ENCODE data around the gene TP53BP2. TPM values are rescaled to one million over a fixed set of nuclear protein-coding genes. Genes with fewer than 3 reads are reported as not detected.

The TP53BP2 gene
- total and polyA plus RNA-seq, 10 of the 15 experiments (the other 5 are each of a cell fraction or from before 2014, with no cell fraction given), result 1.6 to 13.7 (median 5.6) TPM

DNA sequence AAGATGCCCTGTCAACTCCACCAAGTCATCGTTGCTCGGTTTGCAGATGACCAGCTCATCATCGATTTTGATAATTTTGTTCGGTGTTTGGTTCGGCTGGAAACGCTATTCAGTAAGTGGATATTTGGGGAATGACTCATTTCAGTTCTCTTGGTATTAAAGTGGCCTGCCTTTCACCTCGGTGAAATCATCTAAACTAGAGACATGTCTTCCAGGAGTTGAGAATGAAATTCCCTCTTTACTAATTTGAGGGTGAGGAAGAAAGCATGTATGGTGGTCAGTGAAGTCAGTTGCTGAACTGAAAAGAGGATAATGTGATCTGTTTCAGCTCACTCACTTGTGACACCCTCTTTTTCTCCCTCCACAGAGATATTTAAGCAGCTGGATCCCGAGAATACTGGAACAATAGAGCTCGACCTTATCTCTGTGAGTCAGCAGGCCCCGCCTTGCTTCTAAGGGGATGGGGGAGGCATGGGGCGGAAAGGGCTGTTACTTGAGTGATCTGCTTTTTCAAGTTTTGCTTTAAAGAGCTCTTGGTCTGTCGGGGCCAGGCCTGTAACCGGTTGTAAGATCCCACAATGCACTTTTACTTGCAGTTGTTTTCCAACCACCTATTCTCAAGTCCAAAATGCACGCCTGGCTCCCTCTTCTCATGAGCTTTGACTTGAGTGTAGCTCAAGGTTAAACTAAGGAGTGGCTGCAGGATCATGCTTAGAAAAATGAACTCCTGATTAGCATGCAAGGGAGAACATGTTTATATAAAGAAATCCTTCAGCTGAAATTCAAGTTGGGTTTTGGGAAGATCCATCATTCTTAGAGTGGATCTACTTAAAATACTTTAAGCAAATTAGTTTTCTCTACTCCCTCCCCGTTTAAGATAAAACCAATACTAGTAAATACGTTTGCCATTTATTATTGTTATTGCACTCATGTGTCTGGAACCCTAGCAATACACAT, 73.7 kb downstream of the TP53BP2 start (continued):
- TF ChIP-seq YY1 (IDR thresholded peaks at IDR 0.05; ENCODE audit: low read depth, low read length), result no peak
- peak; percentile 45; the same call in 1 of the 2 replicates for TF ChIP-seq ATF7 (IDR thresholded peaks at IDR 0.05; ENCODE audit: low read depth)
- peak; percentile 65 for TF ChIP-seq RUNX3 (IDR thresholded peaks at IDR 0.05; ENCODE audit: low read length)
- TF ChIP-seq, protein P1, sequence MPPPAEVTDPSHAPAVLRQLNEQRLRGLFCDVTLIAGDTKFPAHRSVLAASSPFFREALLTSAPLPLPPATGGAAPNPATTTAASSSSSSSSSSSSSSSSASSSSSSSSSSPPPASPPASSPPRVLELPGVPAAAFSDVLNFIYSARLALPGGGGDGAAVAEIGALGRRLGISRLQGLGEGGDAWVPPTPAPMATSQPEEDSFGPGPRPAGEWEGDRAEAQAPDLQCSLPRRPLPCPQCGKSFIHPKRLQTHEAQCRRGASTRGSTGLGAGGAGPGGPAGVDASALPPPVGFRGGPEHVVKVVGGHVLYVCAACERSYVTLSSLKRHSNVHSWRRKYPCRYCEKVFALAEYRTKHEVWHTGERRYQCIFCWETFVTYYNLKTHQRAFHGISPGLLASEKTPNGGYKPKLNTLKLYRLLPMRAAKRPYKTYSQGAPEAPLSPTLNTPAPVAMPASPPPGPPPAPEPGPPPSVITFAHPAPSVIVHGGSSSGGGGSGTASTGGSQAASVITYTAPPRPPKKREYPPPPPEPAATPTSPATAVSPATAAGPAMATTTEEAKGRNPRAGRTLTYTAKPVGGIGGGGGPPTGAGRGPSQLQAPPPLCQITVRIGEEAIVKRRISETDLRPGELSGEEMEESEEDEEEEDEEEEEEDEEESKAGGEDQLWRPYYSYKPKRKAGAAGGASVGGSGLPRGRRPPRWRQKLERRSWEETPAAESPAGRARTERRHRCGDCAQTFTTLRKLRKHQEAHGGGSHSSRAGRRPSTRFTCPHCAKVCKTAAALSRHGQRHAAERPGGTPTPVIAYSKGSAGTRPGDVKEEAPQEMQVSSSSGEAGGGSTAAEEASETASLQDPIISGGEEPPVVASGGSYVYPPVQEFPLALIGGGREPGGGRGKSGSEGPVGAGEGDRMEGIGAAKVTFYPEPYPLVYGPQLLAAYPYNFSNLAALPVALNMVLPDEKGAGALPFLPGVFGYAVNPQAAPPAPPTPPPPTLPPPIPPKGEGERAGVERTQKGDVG (CRISPR knock-in tag; IDR thresholded peaks at IDR 0.05), result no peak
- no peak for TF ChIP-seq NFXL1 (IDR thresholded peaks at IDR 0.05; ENCODE audit: borderline replicate concordance)
- no peak for TF ChIP-seq TCF3 (IDR thresholded peaks at IDR 0.05; ENCODE audit: borderline replicate concordance, insufficient read depth, low read depth, low read length)
- TF ChIP-seq NR2F1 (conservative IDR thresholded peaks at IDR 0.05), result no peak; the same call in 1 of the 2 replicates
- TF ChIP-seq HCFC1 (IDR thresholded peaks at IDR 0.05; ENCODE audit: low read length), result no peak
- TF ChIP-seq EZH2 (IDR thresholded peaks at IDR 0.05; ENCODE audit: borderline replicate concordance, control insufficient read depth, low read depth, low read length), result no peak
- TF ChIP-seq JUND (IDR thresholded peaks at IDR 0.05; ENCODE audit: low read depth, low read length), result no peak
- TF ChIP-seq ZNF592 (IDR thresholded peaks at IDR 0.05), result no peak
- TF ChIP-seq, protein P2, sequence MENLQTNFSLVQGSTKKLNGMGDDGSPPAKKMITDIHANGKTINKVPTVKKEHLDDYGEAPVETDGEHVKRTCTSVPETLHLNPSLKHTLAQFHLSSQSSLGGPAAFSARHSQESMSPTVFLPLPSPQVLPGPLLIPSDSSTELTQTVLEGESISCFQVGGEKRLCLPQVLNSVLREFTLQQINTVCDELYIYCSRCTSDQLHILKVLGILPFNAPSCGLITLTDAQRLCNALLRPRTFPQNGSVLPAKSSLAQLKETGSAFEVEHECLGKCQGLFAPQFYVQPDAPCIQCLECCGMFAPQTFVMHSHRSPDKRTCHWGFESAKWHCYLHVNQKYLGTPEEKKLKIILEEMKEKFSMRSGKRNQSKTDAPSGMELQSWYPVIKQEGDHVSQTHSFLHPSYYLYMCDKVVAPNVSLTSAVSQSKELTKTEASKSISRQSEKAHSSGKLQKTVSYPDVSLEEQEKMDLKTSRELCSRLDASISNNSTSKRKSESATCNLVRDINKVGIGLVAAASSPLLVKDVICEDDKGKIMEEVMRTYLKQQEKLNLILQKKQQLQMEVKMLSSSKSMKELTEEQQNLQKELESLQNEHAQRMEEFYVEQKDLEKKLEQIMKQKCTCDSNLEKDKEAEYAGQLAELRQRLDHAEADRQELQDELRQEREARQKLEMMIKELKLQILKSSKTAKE (IDR thresholded peaks at IDR 0.05; ENCODE audit: low read depth, poor library complexity, severe bottlenecking), result no peak
- no peak for TF ChIP-seq CBX5 (IDR thresholded peaks at IDR 0.05; ENCODE audit: low read depth)
- no peak for TF ChIP-seq HDGF (IDR thresholded peaks at IDR 0.05)
- TF ChIP-seq, protein P3, sequence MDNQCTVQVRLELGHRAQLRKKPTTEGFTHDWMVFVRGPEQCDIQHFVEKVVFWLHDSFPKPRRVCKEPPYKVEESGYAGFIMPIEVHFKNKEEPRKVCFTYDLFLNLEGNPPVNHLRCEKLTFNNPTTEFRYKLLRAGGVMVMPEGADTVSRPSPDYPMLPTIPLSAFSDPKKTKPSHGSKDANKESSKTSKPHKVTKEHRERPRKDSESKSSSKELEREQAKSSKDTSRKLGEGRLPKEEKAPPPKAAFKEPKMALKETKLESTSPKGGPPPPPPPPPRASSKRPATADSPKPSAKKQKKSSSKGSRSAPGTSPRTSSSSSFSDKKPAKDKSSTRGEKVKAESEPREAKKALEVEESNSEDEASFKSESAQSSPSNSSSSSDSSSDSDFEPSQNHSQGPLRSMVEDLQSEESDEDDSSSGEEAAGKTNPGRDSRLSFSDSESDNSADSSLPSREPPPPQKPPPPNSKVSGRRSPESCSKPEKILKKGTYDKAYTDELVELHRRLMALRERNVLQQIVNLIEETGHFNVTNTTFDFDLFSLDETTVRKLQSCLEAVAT (IDR thresholded peaks at IDR 0.05), result no peak
- no peak for TF ChIP-seq FOXM1 (IDR thresholded peaks at IDR 0.05; ENCODE audit: low read depth, low read length)

All from GM12878 (cell line).